GM18519 (cell line): ENCODE results near the gene LYPD1.

Experiments
- ATAC-seq: cut with Tn5 transposase; IDR thresholded peaks from one replicate; pipeline ENCODE4 v1.9.1; 2021; ENCODE audit warnings: mild to moderate bottlenecking, moderate library complexity; ENCODE audit not compliant: unreplicated experiment, low FRiP score

The LYPD1 gene

DNA sequence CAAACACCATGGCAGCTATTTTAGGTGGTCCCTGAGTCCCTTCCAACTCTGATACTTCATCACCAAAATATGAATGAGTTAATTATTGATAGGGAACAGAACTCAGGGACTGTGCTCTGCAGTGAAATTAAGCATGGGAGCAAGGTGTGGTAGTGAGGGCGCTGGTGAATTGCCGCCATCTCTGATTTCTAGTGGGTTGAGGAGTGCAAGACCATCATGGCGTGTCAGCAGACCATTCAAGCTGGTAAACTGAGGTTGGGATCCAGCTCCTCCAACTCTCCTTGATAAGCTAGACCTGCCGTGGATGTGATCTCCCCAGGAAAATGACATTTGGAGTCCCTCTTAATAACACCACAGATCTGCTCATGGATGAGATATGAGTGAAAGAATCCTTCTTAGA is 70.4 kb downstream of the LYPD1 start:
- no peak for ATAC-seq

DNA sequence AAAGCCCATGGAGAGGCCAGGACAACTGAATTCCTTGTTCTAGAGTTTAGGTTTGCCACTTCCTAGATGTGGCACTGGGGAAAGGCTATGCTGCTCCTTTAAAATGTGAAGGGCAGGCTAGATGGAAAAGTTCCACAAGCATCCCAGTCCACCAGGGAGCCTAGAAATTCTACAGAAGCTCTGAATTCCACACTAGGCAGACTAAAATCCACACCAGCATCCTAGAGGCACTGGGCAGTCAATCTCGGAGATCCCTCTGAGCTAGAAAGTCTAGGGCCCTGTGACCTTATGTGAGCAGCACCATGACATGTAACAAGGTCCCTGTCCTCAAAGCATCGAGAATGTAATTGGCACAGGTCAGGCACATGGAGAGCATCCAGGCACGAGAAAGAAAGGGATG is 71.5 kb downstream of the LYPD1 start:
- ATAC-seq, result no peak

DNA sequence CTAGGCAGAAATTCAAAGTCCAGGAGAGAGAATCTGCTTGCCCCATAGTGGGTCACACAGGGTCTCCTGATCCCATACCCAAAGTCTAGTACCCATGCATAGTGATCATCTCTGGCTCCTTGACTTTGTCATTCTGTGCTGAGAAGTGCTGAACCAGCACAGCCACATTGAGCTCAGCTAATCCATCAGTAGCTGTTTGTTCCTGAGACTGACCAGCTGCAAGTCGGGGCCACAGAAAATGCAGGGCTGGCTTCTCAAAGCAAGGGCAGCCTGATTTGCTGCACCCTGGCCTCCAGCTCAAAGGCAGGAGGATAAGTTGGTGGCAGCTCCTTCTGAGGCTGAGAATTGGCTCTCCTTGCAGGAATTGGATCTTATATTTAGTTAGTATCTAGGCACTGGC is 72.2 kb downstream of the LYPD1 start:
- no peak for ATAC-seq

DNA sequence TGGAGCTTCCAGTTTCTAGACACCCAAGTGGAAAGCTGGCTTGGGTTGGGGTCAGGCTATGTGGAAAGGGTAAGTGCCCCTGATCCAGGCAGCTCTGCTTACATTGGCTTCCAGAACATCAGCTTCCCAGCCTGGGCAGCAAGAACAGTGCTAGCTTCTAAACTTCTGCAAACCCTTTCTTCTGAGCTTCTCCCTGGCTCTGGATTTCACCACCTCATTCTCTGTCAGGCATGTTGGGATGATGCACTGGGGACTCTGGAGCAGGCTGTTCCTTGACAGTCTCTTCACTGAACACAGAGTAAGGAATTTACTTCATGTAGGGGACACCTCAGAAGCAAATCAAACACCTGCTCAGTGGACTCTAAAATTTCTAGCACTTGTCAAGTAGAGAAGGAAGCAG is 72.8 kb downstream of the LYPD1 start:
- ATAC-seq, result no peak

DNA sequence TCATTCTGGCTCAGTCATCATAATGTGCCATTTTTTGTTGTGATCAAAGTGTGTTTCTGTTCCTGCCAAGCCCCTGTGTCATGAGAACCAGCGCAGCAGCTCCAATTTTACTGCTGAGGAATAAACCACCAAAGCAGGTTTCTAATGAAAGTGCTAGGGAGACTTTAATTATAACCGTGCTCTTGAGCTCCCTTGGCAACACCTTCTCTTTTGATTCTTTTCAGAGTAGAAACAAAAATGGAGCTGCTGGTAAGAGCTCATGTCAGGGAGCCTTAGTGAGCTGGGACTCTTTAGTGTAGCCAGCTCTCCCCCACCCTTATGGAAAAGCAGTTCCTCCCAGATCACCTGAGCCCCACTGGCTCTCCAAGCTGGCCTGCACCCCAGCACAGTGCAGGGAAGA is 74.3 kb downstream of the LYPD1 start:
- no peak for ATAC-seq

DNA sequence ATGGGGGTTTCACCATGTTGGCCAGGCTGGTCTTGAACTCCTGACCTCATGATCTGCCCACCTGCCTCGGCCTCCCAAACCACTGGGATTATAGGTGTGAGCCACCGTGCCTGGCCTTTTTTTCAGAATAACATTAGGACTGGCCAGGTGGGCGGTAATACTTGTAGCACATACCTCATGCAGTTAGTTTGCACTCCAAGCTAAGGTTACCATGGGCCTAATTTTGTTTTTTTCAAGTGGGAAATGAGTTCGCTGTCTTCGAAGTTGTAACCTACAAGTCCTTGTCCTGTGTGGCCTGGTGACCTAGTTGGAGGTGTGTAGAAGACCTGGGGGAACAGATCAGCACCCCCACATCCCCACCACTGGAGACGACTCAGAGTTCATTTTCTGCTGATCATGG is 74.8 kb downstream of the LYPD1 start:
- no peak for ATAC-seq
